IMR-90 (cell line): ENCODE measurements around the gene DNAJC6.

Source experiments
- BHLHE40 ChIP-seq: fragments of 150-350 bp; IDR thresholded peaks from 2 replicates; pipeline ENCODE4 v1.6.1; 2016; ENCODE audit warnings: mild to moderate bottlenecking, low read depth, low read length
- CEBPB ChIP-seq: IDR thresholded peaks from 2 replicates; pipeline ENCODE4 v1.6.1; 2012; ENCODE audit warnings: low read depth, low read length, improper control_type of control experiment
- CTCF ChIP-seq: conservative IDR thresholded peaks from 2 replicates; pipeline ENCODE4 v1.5.1; 2012; ENCODE audit warnings: mild to moderate bottlenecking, low read depth, low read length, improper control_type of control experiment
- FOS ChIP-seq: fragments of 150-350 bp; IDR thresholded peaks from 2 replicates; pipeline ENCODE4 v1.6.1; 2016; ENCODE audit warnings: low read depth, low read length
- MAFK ChIP-seq: IDR thresholded peaks from 2 replicates; pipeline ENCODE4 v1.6.1; 2012; ENCODE audit warnings: low read depth, low read length, improper control_type of control experiment
- NFE2L2 ChIP-seq: fragments of 150-350 bp; IDR thresholded peaks from 2 replicates; pipeline ENCODE4 v1.6.1; 2016; ENCODE audit warnings: low read depth, mild to moderate bottlenecking, low read length
- POLR2A ChIP-seq: IDR thresholded peaks from 2 replicates; pipeline ENCODE4 v1.6.1; 2012; ENCODE audit warnings: mild to moderate bottlenecking, low read depth, low read length
- RAD21 ChIP-seq: IDR thresholded peaks from 2 replicates; pipeline ENCODE4 v1.6.1; 2012; ENCODE audit warnings: low read length, improper control_type of control experiment
- RCOR1 ChIP-seq: IDR thresholded peaks from 2 replicates; pipeline ENCODE4 v1.6.1; 2012; ENCODE audit warnings: mild to moderate bottlenecking, low read length, improper control_type of control experiment; ENCODE audit not compliant: insufficient replicate concordance
- SMC3 ChIP-seq: fragments of 150-350 bp; IDR thresholded peaks from 2 replicates; pipeline ENCODE4 v1.6.1; 2016; ENCODE audit warnings: low read depth, mild to moderate bottlenecking, antibody characterized with exemption, low read length, moderate library complexity
- USF2 ChIP-seq: fragments of 150-350 bp; IDR thresholded peaks from 2 replicates; pipeline ENCODE4 v1.6.1; 2017; ENCODE audit warnings: mild to moderate bottlenecking, antibody characterized with exemption, low read length, low read depth

GRCh38 chr1:65263286-65263685, 46.1 kb upstream of the DNAJC6 start:
- TF ChIP-seq MAFK (no peak), CTCF (no peak), POLR2A (no peak), SMC3 (no peak), RAD21 (no peak), USF2 (no peak), FOS (no peak), NFE2L2 (no peak), BHLHE40 (no peak), RCOR1 (no peak), CEBPB (no peak)
